ENCODE measurements around the gene HBQ1.

HBQ1 gene

GRCh38 chr16:179211-180092, 807 bp upstream of the HBQ1 start:
- Histone ChIP-seq H3K9me3 (ENCODE audit: control insufficient read depth, insufficient read depth, low read depth, low read length) (no peaks in the 10 kb centered on the region), H3K27ac (ENCODE audit: extremely low read depth, low read depth, low read length) (no peak overlapping the region), H3K4me1 (ENCODE audit: control insufficient read depth, insufficient read depth, low read length) (peaks cover 5% of the 10 kb centered on the region; the same call in 1 of the 2 replicates), H3K4me3 (ENCODE audit: low read depth, low read length) (no peak overlapping the region), H3K36me3 (ENCODE audit: control insufficient read depth in 2 of 2, insufficient read depth in 1 of 2, low read length in 2 of 2) (peaks cover 0 to 4% of the 10 kb centered on the region in 2 experiments; a peak in 2 of 3 replicates)
- ChIA-PET CTCF (interaction anchor here (0.6 to 1.8 kb wide), 7 partner anchors 46 to 114 kb away, joined by 3 to 17 read pairs (median 5); no protein-coding TSS in a partner anchor), POLR2A (no interaction called here)
- TF ChIP-seq ZNF10 (tag by site-specific recombination; IDR thresholded peaks at IDR 0.05) (no peak), ZNF146 (tag by site-specific recombination; IDR thresholded peaks at IDR 0.05) (0 out of 2 replicates have a peak, but pooled peaks have one; percentile 29)

GRCh38 chr16:180681-181564, 664 bp downstream of the HBQ1 start:
- ChIA-PET CTCF (interaction anchor here (0.6 to 2.5 kb wide), 25 partner anchors 10 to 183 kb away, joined by 3 to 25 read pairs (median 6); no protein-coding TSS in a partner anchor), POLR2A (interaction anchor here (0.5 kb wide), 1 partner anchor 109 kb away, joined by 6 read pairs; no protein-coding TSS in a partner anchor)
- Histone ChIP-seq H3K4me1 (ENCODE audit: control insufficient read depth, insufficient read depth, low read length) (peaks cover 3% of the 10 kb centered on the region; the same call in 1 of the 2 replicates), H3K9me3 (ENCODE audit: control insufficient read depth, insufficient read depth, low read depth, low read length) (no peaks in the 10 kb centered on the region), H3K36me3 (ENCODE audit: control insufficient read depth in 2 of 2, insufficient read depth in 1 of 2, low read length in 2 of 2) (peaks cover 0 to 9% of the 10 kb centered on the region in 2 experiments; a peak in 2 of 3 replicates), H3K27ac (ENCODE audit: extremely low read depth, low read depth, low read length) (peak overlapping the region; percentile 25; the same call in 1 of the 2 replicates), H3K4me3 (ENCODE audit: low read depth, low read length) (peak overlapping the region; percentile 1; the same call in 1 of the 2 replicates)
- TF ChIP-seq ZSCAN23 (tag by site-specific recombination; IDR thresholded peaks at IDR 0.05), result no peak
- no peak for TF ChIP-seq ZFP3 (tag by site-specific recombination; IDR thresholded peaks at IDR 0.05; ENCODE audit: low read depth)
- peak; percentile 2; the same call in 1 of the 2 replicates for TF ChIP-seq ZNF146 (tag by site-specific recombination; IDR thresholded peaks at IDR 0.05)
- no peak for TF ChIP-seq ZNF155 (tag by site-specific recombination; IDR thresholded peaks at IDR 0.05)
- TF ChIP-seq ZNF239 (tag by site-specific recombination; IDR thresholded peaks at IDR 0.05), result no peak
- no peak for TF ChIP-seq ZNF560 (tag by site-specific recombination; IDR thresholded peaks at IDR 0.05; ENCODE audit: borderline replicate concordance)
- no peak for TF ChIP-seq ZNF23 (tag by site-specific recombination; IDR thresholded peaks at IDR 0.05; ENCODE audit: borderline replicate concordance)
- TF ChIP-seq ZNF132 (tag by site-specific recombination; IDR thresholded peaks at IDR 0.05; ENCODE audit: borderline replicate concordance), result no peak
- TF ChIP-seq ZBTB10 (tag by site-specific recombination; IDR thresholded peaks at IDR 0.05), result no peak
- TF ChIP-seq ZNF626 (tag by site-specific recombination; IDR thresholded peaks at IDR 0.05), result no peak
- TF ChIP-seq ZNF394 (tag by site-specific recombination; IDR thresholded peaks at IDR 0.05; ENCODE audit: borderline replicate concordance), result peak; percentile 58; the same call in 1 of the 2 replicates
- TF ChIP-seq, protein P1, sequence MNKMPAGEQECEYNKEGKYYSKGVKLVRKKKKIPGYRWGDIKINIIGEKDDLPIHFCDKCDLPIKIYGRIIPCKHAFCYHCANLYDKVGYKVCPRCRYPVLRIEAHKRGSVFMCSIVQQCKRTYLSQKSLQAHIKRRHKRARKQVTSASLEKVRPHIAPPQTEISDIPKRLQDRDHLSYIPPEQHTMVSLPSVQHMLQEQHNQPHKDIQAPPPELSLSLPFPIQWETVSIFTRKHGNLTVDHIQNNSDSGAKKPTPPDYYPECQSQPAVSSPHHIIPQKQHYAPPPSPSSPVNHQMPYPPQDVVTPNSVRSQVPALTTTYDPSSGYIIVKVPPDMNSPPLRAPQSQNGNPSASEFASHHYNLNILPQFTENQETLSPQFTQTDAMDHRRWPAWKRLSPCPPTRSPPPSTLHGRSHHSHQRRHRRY (tag by site-specific recombination; IDR thresholded peaks at IDR 0.05), result no peak
- TF ChIP-seq ZNF302 (tag by site-specific recombination; IDR thresholded peaks at IDR 0.05; ENCODE audit: low read depth), result no peak
- TF ChIP-seq YY2 (tag by site-specific recombination; IDR thresholded peaks at IDR 0.05), result 0 out of 2 replicates have a peak, but pooled peaks have one; percentile 6
- TF ChIP-seq ZNF585B (tag by site-specific recombination; IDR thresholded peaks at IDR 0.05), result no peak
- TF ChIP-seq ZNF76 (tag by site-specific recombination; IDR thresholded peaks at IDR 0.05; ENCODE audit: borderline replicate concordance, low read depth), result peak; percentile 24; the same call in 1 of the 2 replicates
- TF ChIP-seq ZNF704 (tag by site-specific recombination; IDR thresholded peaks at IDR 0.05), result no peak
- TF ChIP-seq ZNF112 (tag by site-specific recombination; IDR thresholded peaks at IDR 0.05), result no peak
- TF ChIP-seq ZNF121 (tag by site-specific recombination; IDR thresholded peaks at IDR 0.05), result no peak
- TF ChIP-seq ZNF449 (tag by site-specific recombination; IDR thresholded peaks at IDR 0.05), result no peak
- TF ChIP-seq, protein P2, sequence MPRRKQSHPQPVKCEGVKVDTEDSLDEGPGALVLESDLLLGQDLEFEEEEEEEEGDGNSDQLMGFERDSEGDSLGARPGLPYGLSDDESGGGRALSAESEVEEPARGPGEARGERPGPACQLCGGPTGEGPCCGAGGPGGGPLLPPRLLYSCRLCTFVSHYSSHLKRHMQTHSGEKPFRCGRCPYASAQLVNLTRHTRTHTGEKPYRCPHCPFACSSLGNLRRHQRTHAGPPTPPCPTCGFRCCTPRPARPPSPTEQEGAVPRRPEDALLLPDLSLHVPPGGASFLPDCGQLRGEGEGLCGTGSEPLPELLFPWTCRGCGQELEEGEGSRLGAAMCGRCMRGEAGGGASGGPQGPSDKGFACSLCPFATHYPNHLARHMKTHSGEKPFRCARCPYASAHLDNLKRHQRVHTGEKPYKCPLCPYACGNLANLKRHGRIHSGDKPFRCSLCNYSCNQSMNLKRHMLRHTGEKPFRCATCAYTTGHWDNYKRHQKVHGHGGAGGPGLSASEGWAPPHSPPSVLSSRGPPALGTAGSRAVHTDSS (tag by site-specific recombination; IDR thresholded peaks at IDR 0.05), result no peak
- no peak for TF ChIP-seq ZNF324 (tag by site-specific recombination; IDR thresholded peaks at IDR 0.05)
